Epithelial cell of proximal tubule (primary cell): ENCODE results near the gene ACADVL. TPM values are rescaled to one million over a fixed set of nuclear protein-coding genes. Genes with fewer than 3 reads are reported as not detected.

ENCODE experiments used
- DNase-seq: peaks from one replicate; pipeline ENCODE4 v3.0.0-alpha.2; 2011; ENCODE audit warnings: low read depth
- H3K4me3 ChIP-seq: 2 replicates; pipeline ENCODE4 v1.5.1; 2011; ENCODE audit warnings: low read depth, mild to moderate bottlenecking, low read length
- total RNA-seq: library from RNA; depleted of rRNA; stranded (reverse); fragments of >200 nt; gene quantifications from 2 replicates; pipeline ENCODE4 v1.2.3, GENCODE V29; 2015
- TF ChIP-seq, protein P1 (sequence below): conservative IDR thresholded peaks from 2 replicates; pipeline ENCODE4 v1.5.1; 2012; ENCODE audit warnings: low read depth, mild to moderate bottlenecking, low read length

The ACADVL gene
- total RNA-seq, 1 donor from 2014 or later = 573 TPM

DNA sequence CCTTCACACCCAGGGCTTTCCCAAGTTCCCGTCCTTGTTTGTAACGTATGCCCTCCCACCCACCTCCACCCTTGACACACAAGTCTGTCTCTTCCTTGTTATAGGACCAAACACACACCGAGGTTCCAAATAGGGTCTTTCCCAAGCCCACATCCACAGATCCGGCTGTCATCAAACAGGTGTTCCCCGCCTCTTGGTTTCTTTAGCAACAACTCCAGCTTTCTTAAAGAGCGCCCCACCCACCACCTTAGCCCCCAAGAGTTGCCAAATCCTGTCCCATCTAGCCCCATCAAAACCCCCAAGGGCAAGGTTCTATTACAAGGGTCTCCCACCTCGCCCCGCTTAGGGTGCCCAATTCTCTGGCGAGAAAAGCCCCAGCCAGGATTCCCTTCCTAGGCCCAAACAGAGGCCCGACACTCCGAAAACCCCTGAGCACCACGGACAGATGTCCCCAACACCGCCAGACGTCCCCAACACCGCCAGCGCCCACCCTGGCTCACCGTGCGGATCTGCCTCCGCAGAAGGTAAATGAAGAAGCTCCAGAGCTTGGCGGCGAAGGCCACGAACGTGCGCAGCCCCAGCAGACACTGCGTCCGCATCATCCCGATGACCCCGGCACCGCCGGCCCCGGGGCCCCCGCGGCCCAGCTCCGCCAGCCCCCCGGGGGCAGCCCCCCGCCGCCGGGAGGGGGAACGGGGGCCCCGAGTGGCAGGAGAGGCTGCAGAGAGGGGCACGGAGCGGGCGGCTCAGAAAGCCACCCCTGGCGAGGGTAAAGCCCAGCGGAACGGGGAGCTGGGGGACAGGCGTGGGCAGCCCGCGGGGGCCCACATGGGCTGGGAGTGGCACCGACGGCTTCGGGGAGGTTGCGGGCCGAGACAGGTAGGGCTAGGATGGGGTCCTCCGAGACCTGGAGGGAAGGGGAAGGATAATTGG lies 31.2 kb downstream of the ACADVL start:
- no peak for DNase-seq
- peak overlapping the region; percentile 73 for H3K4me3 ChIP-seq
- TF ChIP-seq, protein P1, sequence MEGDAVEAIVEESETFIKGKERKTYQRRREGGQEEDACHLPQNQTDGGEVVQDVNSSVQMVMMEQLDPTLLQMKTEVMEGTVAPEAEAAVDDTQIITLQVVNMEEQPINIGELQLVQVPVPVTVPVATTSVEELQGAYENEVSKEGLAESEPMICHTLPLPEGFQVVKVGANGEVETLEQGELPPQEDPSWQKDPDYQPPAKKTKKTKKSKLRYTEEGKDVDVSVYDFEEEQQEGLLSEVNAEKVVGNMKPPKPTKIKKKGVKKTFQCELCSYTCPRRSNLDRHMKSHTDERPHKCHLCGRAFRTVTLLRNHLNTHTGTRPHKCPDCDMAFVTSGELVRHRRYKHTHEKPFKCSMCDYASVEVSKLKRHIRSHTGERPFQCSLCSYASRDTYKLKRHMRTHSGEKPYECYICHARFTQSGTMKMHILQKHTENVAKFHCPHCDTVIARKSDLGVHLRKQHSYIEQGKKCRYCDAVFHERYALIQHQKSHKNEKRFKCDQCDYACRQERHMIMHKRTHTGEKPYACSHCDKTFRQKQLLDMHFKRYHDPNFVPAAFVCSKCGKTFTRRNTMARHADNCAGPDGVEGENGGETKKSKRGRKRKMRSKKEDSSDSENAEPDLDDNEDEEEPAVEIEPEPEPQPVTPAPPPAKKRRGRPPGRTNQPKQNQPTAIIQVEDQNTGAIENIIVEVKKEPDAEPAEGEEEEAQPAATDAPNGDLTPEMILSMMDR = no peak

DNA sequence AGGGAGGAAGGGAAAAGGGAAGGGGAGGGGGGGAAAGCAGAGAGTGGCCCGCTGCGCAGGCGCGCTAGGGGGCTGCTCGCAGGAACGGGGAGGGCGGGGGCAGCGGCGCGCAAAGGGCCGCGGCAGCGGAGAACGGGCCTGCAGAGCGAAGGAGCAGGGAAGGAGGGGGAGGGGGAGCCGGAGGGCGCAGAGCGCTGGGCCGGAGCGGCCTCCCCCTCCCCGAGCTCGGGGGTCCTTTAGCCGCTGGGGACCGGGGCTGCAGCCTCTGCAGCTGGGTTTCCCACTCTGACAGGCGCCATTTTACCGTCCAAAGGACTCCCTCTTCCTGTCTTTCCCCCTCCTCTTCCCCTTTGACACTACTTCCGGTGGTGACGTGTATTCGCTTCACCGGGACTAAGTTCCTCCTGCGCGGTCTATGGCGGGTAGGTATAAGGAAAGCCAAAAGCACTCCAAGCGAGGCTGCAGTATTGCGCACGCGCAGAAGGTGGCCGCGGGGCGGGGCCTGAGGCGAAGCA lies 32.0 kb downstream of the ACADVL start, which contains the start of gene CTDNEP1:
Gene CTDNEP1 (minus strand): TSS at position 74 of the 515 bp plus-strand sequence. CDS start 438 bp downstream, outside the sequence.
- TF ChIP-seq, protein P1 = no peak
- peak within 1 kb of the TSS; percentile 73 for H3K4me3 ChIP-seq
- peak; percentile 97 for DNase-seq

DNA sequence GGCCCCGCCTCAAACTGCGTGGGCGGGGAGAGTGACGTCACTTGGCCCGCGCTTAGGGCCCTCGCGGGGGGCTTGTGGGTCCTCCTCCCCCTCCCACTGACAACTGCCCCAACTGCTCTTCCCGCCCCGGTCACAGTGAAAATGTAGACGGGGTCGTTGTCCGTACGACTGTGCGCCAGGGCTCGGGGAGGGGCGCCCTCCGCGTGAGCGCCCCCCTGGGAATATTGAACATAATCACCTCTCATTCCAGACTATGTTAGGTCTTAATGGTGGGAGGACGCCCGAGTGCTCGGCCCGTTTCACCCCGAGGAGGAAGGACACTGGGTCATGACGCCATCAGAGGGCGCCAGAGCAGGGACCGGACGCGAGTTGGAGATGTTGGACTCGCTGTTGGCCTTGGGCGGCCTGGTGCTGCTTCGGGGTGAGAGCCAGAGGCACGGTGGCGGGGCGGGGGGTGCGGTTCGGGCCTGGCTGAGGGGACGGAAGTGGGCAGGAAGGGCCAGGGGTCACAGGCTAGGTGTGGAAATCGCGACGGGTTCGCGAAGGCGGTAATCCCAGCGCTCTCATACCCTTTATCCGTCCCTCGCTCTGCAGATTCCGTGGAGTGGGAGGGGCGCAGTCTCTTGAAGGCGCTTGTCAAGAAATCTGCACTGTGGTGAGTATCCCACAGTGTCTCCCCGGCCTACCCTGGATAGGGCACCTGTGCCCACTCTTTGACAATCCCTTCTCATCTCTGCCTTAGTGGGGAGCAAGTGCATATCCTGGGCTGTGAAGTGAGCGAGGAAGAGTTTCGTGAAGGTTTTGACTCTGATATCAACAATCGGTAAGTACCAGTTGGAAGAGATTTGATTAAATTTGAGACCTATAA lies 32.7 kb downstream of the ACADVL start, which contains the start of gene ELP5:
Gene ELP5 (plus strand): TSS at position 40 of the 868 bp plus-strand sequence. CDS start 336 bp downstream, at position 376.
- TF ChIP-seq, protein P1 = peak; percentile 9
- H3K4me3 ChIP-seq = peak within 1 kb of the TSS; percentile 73
- DNase-seq = peak; percentile 68

- peak overlapping the region; percentile 73 for H3K4me3 ChIP-seq
- DNase-seq = no peak
- TF ChIP-seq, protein P1 = no peak
These were observed 33.3 kb downstream of the ACADVL start for GRCh38 chr17:7253082-7253481.

- H3K4me3 ChIP-seq = no peak overlapping the region
- TF ChIP-seq, protein P1 = no peak
- no peak for DNase-seq
These were observed 34.8 kb downstream of the ACADVL start for GRCh38 chr17:7254511-7254910.

DNA sequence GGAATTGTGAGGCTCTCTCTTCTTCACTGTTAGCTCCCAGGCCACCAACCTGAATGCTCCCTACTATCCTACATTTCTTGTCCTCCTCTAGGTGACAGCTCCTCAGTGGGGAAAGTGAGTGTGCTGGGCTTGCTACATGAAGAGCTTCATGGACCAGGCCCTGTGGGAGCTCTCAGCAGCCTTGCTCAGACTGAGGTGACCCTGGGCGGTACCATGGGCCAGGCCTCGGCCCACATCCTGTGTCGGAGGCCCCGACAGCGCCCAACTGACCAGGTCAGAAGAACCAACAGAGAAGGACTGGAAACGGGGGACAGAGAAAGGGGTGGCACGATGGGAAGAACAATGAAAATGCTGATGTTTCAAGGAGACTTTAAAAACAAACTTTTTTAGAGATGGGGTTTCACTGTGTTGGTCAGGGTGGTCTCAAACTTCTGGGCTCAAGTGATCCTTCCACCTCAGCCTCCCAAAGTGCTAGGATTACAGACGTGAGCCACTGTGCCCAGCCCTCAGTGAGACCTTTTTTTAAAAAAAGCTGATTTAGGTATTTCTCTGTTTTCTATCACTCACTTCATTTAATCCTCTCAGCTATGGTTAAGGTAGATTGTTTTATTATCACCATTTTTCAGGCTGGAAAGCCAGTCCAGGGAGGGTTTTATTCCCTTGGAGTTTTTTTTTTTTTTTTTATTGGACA lies 37.2 kb downstream of the ACADVL start:
- TF ChIP-seq, protein P1 = no peak
- no peak overlapping the region for H3K4me3 ChIP-seq
- no peak for DNase-seq
